Measurements from ENCODE around the gene FRMD4A.

DNA sequence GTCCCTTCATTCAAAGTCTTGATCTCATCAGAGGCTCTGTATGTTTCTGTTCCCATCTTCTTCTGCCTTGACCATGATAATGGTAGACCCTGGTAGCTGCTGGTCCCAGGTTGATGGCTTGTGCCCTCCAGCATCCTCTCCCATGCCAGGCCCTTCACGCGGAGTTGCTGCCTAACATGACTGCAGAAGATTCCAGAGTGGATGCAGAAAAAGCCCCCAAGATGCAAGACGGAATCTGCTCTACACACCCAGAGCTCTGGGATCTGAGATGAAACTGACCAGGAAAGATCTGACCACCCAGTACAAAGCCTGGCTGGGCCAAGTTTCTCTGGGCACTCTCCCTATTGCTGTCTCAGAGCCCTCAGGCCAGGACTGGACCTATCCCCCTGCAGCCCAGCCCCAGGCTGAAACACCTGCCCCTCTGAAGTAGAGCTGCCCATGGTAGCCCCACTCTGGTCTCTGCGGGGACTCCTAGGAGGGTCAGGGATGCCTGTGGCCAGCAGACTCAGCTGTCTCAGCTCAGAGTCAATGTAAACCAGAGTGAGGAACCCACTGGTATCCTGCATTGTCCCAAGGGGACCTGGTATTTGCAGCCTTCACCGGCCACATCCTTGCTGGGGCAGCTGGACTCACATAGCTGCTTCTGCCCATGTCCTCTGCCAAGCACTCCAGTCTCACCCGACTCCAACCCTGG is 9.5 kb upstream of the FRMD4A start:
- TF ChIP-seq, protein P1, sequence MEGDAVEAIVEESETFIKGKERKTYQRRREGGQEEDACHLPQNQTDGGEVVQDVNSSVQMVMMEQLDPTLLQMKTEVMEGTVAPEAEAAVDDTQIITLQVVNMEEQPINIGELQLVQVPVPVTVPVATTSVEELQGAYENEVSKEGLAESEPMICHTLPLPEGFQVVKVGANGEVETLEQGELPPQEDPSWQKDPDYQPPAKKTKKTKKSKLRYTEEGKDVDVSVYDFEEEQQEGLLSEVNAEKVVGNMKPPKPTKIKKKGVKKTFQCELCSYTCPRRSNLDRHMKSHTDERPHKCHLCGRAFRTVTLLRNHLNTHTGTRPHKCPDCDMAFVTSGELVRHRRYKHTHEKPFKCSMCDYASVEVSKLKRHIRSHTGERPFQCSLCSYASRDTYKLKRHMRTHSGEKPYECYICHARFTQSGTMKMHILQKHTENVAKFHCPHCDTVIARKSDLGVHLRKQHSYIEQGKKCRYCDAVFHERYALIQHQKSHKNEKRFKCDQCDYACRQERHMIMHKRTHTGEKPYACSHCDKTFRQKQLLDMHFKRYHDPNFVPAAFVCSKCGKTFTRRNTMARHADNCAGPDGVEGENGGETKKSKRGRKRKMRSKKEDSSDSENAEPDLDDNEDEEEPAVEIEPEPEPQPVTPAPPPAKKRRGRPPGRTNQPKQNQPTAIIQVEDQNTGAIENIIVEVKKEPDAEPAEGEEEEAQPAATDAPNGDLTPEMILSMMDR (IDR thresholded peaks at IDR 0.05; ENCODE audit: insufficient read depth, low read length, poor library complexity, severe bottlenecking) = no peak
- TF ChIP-seq EZH2phosphoT487 (conservative IDR thresholded peaks at IDR 0.05; ENCODE audit: low read length) = no peak

Measured in SU-DHL-6 (cell line).